Measurements from ENCODE around the gene AAMP.

AAMP gene

DNA sequence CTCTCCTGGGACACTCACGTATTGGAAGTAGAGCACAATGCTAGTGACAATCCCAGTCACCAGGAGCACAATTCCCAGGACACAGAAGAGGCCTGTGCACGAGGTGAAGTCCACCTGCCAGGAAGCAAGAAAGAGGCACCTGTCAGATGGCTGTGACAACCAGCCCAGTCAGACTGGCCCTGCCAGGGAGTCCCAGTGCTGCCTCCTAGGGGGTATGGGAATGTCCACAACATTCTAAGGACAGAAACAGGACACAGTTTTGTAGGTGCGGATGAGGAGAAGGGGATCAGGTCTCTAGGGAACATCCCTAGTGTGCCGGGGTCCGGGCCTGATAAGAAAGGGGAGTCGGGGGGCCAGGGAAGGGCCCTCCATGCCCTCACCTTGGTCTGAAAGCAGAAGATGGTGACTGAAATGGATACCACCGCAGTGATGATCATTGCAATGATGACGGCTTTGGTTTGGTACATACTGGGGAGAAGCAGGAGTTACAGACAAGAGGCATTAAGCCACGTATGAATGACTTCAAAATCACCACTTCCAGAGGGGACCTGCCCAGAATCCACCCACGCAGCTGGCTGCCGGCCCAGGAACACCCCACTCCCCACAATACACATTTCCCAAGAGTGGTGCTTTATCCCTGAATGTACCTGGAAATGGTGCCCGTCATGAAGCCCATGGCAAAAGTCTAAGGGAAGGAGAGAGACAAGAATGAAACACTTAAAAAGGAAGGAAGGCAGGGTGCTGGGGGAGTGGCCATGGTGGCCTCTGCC, 7.2 kb upstream of the AAMP start:
- no peak for TF ChIP-seq SIN3A (IDR thresholded peaks at IDR 0.05; ENCODE audit: borderline replicate concordance, insufficient read depth, low read length)
- TF ChIP-seq FOXP2 (optimal IDR thresholded peaks at IDR 0.05; ENCODE audit: borderline replicate concordance, extremely low read depth, extremely low read length, insufficient read depth), result no peak
- TF ChIP-seq REST (IDR thresholded peaks at IDR 0.05; ENCODE audit: insufficient read depth in 1 of 2, low read depth in 2 of 2, low read length in 2 of 2), result no peak
- no peak for TF ChIP-seq POLR2AphosphoS5 (IDR thresholded peaks at IDR 0.05; ENCODE audit: low read depth, low read length)
- TF ChIP-seq TAF1 (IDR thresholded peaks at IDR 0.05; ENCODE audit: borderline replicate concordance, insufficient read depth, low read length), result no peak

DNA sequence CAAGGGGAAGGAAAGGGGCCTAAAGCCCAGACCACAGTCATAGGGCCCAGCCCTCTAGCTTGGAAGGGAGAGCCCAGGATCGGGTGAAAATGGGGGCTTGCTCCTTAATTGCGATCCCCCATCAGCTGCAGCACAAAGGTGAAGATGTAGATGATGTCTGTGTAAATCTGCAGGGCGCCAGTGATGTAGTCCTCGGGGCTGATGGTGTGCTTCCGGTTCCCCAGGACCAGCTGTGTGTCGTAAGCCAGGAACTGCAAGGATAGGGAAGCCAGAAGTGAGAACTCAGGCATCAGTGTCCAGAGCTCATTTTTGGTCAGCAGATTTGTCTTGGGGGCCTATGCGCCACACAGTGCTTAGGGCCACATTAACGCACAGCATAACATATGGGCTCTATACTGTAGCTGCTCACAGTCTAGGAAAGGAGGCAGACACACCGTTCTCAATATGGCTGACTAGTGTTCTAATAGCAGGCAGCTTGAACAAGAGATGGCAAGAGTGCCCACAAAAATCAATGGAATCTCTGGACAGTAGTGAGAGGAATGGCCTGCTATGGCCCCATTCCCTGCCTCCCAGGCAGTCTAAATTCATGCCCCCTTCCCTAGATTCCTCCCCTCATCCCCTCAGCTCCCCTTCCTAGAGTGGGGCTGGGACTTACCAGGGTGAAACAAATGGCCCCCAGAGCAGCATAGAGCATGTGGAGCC, 5.6 kb upstream of the AAMP start:
- TF ChIP-seq REST (IDR thresholded peaks at IDR 0.05; ENCODE audit: insufficient read depth in 1 of 2, low read depth in 2 of 2, low read length in 2 of 2) (no peak), POLR2AphosphoS5 (IDR thresholded peaks at IDR 0.05; ENCODE audit: low read depth, low read length) (no peak), TAF1 (IDR thresholded peaks at IDR 0.05; ENCODE audit: borderline replicate concordance, insufficient read depth, low read length) (no peak), SIN3A (IDR thresholded peaks at IDR 0.05; ENCODE audit: borderline replicate concordance, insufficient read depth, low read length) (no peak), FOXP2 (optimal IDR thresholded peaks at IDR 0.05; ENCODE audit: borderline replicate concordance, extremely low read depth, extremely low read length, insufficient read depth) (no peak)

GRCh38 chr2:218274586-218274985, 4.6 kb upstream of the AAMP start:
- no peak for TF ChIP-seq SIN3A (IDR thresholded peaks at IDR 0.05; ENCODE audit: borderline replicate concordance, insufficient read depth, low read length)
- no peak for TF ChIP-seq FOXP2 (optimal IDR thresholded peaks at IDR 0.05; ENCODE audit: borderline replicate concordance, extremely low read depth, extremely low read length, insufficient read depth)
- TF ChIP-seq REST (IDR thresholded peaks at IDR 0.05; ENCODE audit: insufficient read depth in 1 of 2, low read depth in 2 of 2, low read length in 2 of 2), result no peak
- no peak for TF ChIP-seq POLR2AphosphoS5 (IDR thresholded peaks at IDR 0.05; ENCODE audit: low read depth, low read length)
- TF ChIP-seq TAF1 (IDR thresholded peaks at IDR 0.05; ENCODE audit: borderline replicate concordance, insufficient read depth, low read length), result no peak

GRCh38 chr2:218273908-218274249, 3.9 kb upstream of the AAMP start:
- no peak for TF ChIP-seq REST (IDR thresholded peaks at IDR 0.05; ENCODE audit: insufficient read depth in 1 of 2, low read depth in 2 of 2, low read length in 2 of 2)
- no peak for TF ChIP-seq FOXP2 (optimal IDR thresholded peaks at IDR 0.05; ENCODE audit: borderline replicate concordance, extremely low read depth, extremely low read length, insufficient read depth)
- no peak for TF ChIP-seq TAF1 (IDR thresholded peaks at IDR 0.05; ENCODE audit: borderline replicate concordance, insufficient read depth, low read length)
- TF ChIP-seq POLR2AphosphoS5 (IDR thresholded peaks at IDR 0.05; ENCODE audit: low read depth, low read length), result no peak
- no peak for TF ChIP-seq SIN3A (IDR thresholded peaks at IDR 0.05; ENCODE audit: borderline replicate concordance, insufficient read depth, low read length)

All from PFSK-1 (cell line).